MM.1S (cell line): ENCODE results near the gene VPS26B.

Experiments
- DNase-seq: peaks from one replicate; pipeline ENCODE4 v3.0.0-alpha.2; 2015
- H2AFZ ChIP-seq: fragments of 300-600 bp; sonication (generic); 2 replicates; pipeline ENCODE4 v1.6.0; 2016; ENCODE audit warnings: antibody characterized with exemption, low read length
- H3F3A ChIP-seq: fragments of 300-600 bp; sonication (generic); 2 replicates; pipeline ENCODE4 v1.6.1; 2016; ENCODE audit warnings: mild to moderate bottlenecking, antibody characterized with exemption, low read length, moderate library complexity, mixed read lengths; ENCODE audit not compliant: insufficient read depth
- H3K27ac ChIP-seq: fragments of 300-600 bp; sonication (generic); 2 replicates; pipeline ENCODE4 v1.5.1; 2016; ENCODE audit warnings: mild to moderate bottlenecking, low read length
- H3K27me3 ChIP-seq: fragments of 300-600 bp; sonication (generic); replicated peaks from 2 replicates; pipeline ENCODE4 v1.6.0; 2016; ENCODE audit warnings: low read length; ENCODE audit not compliant: insufficient read depth
- H3K36me3 ChIP-seq: fragments of 300-600 bp; sonication (generic); replicated peaks from 2 replicates; pipeline ENCODE4 v1.6.1; 2016; ENCODE audit warnings: mild to moderate bottlenecking, low read length, mixed read lengths; ENCODE audit not compliant: insufficient read depth
- H3K4me1 ChIP-seq: fragments of 300-600 bp; sonication (generic); 2 replicates; pipeline ENCODE4 v1.6.1; 2016; ENCODE audit warnings: low read length, mixed read lengths
- H3K4me2 ChIP-seq: fragments of 300-600 bp; sonication (generic); 2 replicates; pipeline ENCODE4 v1.6.0; 2016; ENCODE audit warnings: low read depth, low read length
- H3K4me3 ChIP-seq: fragments of 300-600 bp; sonication (generic); 2 replicates; pipeline ENCODE4 v1.5.1; 2016; ENCODE audit warnings: low read length, mixed read lengths
- H3K79me2 ChIP-seq: fragments of 300-600 bp; sonication (generic); 2 replicates; pipeline ENCODE4 v1.6.1; 2016; ENCODE audit warnings: mixed run types, low read length, mixed read lengths
- H3K9ac ChIP-seq: fragments of 300-600 bp; sonication (generic); 2 replicates; pipeline ENCODE4 v1.6.1; 2016; ENCODE audit warnings: low read length, mixed read lengths
- H3K9me2 ChIP-seq: fragments of 300-600 bp; sonication (generic); replicated peaks from 2 replicates; pipeline ENCODE4 v1.6.1; 2016; ENCODE audit warnings: mild to moderate bottlenecking, low read length, mixed read lengths; ENCODE audit not compliant: insufficient read depth
- H3K9me3 ChIP-seq: fragments of 300-600 bp; sonication (generic); replicated peaks from 2 replicates; pipeline ENCODE4 v1.6.1; 2016; ENCODE audit warnings: mild to moderate bottlenecking, low read length, mixed read lengths; ENCODE audit not compliant: insufficient read depth
- H4K20me1 ChIP-seq: fragments of 300-600 bp; sonication (generic); 2 replicates; pipeline ENCODE4 v1.6.1; 2016; ENCODE audit warnings: mild to moderate bottlenecking, low read length, moderate library complexity, mixed read lengths; ENCODE audit not compliant: insufficient read depth
- EZH2 ChIP-seq: fragments of 300-600 bp; sonication (generic); optimal IDR thresholded peaks from 2 replicates; pipeline ENCODE3; 2017; ENCODE audit warnings: low read depth, mild to moderate bottlenecking, antibody characterized with exemption, low read length, mixed read lengths
- EZH2phosphoT487 ChIP-seq: fragments of 300-600 bp; sonication (generic); IDR thresholded peaks from 2 replicates; pipeline ENCODE4 v1.6.1; 2018; ENCODE audit warnings: antibody characterized with exemption, low read length
- TF ChIP-seq, protein P1 (sequence below): fragments of 300-600 bp; sonication (generic); IDR thresholded peaks from 2 replicates; pipeline ENCODE4 v1.5.1; 2016; ENCODE audit warnings: antibody characterized with exemption, low read length, mixed read lengths

The VPS26B gene

DNA sequence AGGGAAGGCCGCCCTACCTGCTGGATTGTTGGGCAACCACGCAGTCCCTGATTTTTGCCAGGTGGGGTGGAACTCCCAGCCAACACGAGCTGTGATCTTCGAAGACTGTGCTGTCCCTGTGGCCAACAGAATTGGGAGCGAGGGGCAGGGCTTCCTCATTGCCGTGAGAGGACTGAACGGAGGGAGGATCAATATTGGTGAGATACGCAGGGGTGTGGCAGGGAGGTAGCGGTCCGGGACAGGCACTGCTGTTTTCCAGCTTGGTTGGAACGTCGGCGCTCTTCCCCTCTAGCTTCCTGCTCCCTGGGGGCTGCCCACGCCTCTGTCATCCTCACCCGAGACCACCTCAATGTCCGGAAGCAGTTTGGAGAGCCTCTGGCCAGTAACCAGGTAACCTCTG is 36.5 kb downstream of the VPS26B start:
- Histone ChIP-seq H3K4me1 (peaks cover 22% of the 10 kb centered on the region), H3K4me2 (peak overlapping the region; percentile 38; the same call in 1 of the 2 replicates), H3K27me3 (no peaks in the 10 kb centered on the region), H3K9ac (no peak overlapping the region), H3K9me2 (no peaks in the 10 kb centered on the region), H3F3A (no peaks in the 10 kb centered on the region), H3K27ac (peak overlapping the region; percentile 49; the same call in 1 of the 2 replicates), H3K4me3 (no peak overlapping the region), H3K79me2 (0 out of 2 replicates have a peak, but pooled peaks cover 8% of the 10 kb centered on the region), H3K9me3 (no peaks in the 10 kb centered on the region), H4K20me1 (no peaks in the 10 kb centered on the region), H3K36me3 (no peaks in the 10 kb centered on the region), H2AFZ (no peak overlapping the region)
- DNase-seq, result no peak
- TF ChIP-seq EZH2, result no peak
- no peak for TF ChIP-seq EZH2phosphoT487
- TF ChIP-seq, protein P1, sequence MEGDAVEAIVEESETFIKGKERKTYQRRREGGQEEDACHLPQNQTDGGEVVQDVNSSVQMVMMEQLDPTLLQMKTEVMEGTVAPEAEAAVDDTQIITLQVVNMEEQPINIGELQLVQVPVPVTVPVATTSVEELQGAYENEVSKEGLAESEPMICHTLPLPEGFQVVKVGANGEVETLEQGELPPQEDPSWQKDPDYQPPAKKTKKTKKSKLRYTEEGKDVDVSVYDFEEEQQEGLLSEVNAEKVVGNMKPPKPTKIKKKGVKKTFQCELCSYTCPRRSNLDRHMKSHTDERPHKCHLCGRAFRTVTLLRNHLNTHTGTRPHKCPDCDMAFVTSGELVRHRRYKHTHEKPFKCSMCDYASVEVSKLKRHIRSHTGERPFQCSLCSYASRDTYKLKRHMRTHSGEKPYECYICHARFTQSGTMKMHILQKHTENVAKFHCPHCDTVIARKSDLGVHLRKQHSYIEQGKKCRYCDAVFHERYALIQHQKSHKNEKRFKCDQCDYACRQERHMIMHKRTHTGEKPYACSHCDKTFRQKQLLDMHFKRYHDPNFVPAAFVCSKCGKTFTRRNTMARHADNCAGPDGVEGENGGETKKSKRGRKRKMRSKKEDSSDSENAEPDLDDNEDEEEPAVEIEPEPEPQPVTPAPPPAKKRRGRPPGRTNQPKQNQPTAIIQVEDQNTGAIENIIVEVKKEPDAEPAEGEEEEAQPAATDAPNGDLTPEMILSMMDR, result no peak

DNA sequence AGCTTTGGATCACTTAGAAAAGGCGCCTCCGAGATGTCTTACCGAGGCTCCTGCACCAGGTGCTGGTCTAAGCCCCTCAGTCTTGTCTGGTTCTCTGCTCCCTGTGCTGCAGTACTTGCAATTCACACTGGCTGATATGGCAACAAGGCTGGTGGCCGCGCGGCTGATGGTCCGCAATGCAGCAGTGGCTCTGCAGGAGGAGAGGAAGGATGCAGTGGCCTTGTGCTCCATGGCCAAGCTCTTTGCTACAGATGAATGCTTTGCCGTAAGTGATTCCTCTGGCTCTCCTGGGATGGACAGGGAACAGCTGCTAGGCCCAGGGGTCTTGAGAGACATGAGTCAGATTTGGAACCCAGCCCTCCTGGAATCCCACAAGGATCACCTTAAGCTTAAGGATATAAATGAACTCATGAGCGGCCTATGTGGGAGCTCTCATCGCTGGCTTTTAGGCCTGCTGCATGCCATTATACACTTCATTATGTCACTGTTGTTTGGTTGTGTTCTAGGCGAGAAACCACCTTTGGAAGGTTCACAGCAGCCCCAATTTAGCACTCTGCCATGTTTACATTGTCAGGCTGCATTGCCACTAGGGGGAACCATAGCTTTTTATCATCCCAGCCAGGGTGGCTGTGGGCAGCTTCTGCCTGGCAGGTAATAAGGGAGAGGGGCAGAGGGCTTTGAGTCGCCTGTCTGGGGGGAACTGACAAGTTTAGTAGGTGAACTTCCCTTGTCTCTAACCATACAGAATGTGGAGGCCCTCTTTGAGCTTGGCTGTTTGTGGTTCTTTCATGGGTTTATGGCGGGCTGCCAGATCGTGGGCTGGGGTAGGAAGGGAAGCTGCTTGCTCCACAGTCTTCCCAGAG is 37.4 kb downstream of the VPS26B start:
- DNase-seq, result peak; percentile 26
- Histone ChIP-seq H3K9me3 (no peaks in the 10 kb centered on the region), H3K27me3 (no peaks in the 10 kb centered on the region), H3K36me3 (no peaks in the 10 kb centered on the region), H3K4me3 (no peak overlapping the region), H3K79me2 (0 out of 2 replicates have a peak, but pooled peaks cover 3% of the 10 kb centered on the region), H2AFZ (no peak overlapping the region), H3K4me2 (no peak overlapping the region), H3K9ac (no peak overlapping the region), H3K4me1 (peaks cover 22% of the 10 kb centered on the region), H4K20me1 (no peaks in the 10 kb centered on the region), H3K9me2 (no peaks in the 10 kb centered on the region), H3F3A (no peaks in the 10 kb centered on the region), H3K27ac (no peak overlapping the region)
- TF ChIP-seq EZH2phosphoT487 (no peak), EZH2 (no peak)
- TF ChIP-seq, protein P1, result peak; percentile 72

DNA sequence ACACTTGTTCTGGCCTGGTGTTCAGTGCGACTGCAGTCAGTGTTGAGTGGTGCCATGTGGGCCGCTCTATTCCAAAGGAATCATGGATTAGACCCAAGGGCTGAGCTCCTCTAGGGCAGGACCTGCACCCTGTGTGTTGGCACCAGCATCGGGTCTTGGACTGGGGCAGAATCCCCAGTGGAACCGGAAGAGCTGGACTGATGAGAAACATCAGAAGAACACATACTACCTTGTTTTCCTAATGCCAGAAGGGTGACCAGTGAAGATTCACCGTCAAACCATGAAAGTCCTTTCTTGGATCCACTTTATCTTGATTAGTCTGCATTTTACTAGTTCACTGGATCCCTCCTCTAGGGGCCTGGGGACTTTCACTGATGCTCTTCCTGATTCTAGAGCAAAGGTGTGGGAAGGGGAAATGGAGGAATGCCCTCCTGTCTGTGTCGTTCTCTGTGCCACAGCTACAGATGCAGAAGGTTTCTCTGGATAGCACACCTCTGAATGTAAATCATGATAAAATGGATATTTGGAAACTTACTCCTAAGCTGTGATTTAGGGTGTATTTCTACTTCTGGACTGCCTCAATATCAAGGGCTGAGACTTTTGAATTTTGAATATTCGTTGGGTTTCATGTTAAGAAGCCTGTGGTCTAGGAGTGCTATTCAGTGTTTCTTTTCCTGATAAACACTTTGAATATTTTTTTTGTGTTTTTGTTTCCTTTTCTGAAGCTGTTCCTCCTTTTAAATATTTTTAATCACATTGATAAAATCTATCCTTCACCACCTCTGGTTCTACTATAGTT is 40.7 kb downstream of the VPS26B start:
- no peaks in the 10 kb centered on the region for H4K20me1 ChIP-seq
- no peaks in the 10 kb centered on the region for H3K79me2 ChIP-seq
- no peaks in the 10 kb centered on the region for H3K9me3 ChIP-seq
- H3K36me3 ChIP-seq, result no peaks in the 10 kb centered on the region
- H3F3A ChIP-seq, result no peaks in the 10 kb centered on the region
- H3K27ac ChIP-seq, result no peak overlapping the region
- H2AFZ ChIP-seq, result no peak overlapping the region
- no peak overlapping the region for H3K4me2 ChIP-seq
- no peaks in the 10 kb centered on the region for H3K27me3 ChIP-seq
- TF ChIP-seq EZH2 (no peak), EZH2phosphoT487 (no peak)
- TF ChIP-seq, protein P1, result no peak
- peaks cover 16% of the 10 kb centered on the region for H3K4me1 ChIP-seq
- no peaks in the 10 kb centered on the region for H3K9me2 ChIP-seq
- H3K9ac ChIP-seq, result no peak overlapping the region
- DNase-seq, result no peak
- H3K4me3 ChIP-seq, result no peak overlapping the region
